Measurements from ENCODE around the gene PIK3R2. TPM values are rescaled to one million over a fixed set of nuclear protein-coding genes. Genes with fewer than 3 reads are reported as not detected.
"Not testable (repeated sequence)": the region's sequence is repeated elsewhere in the genome, so short reads cannot be mapped to it uniquely, and the experiment has no call there.

The PIK3R2 gene
- total RNA-seq, 2 experiments from 2014 or later: 7.8 to 9.2 TPM

GRCh38 chr19:18206018-18206417 lies 53.1 kb downstream of the PIK3R2 start:
- Mint-ChIP-seq H3K4me1 (ENCODE audit: low read depth) (peaks cover 28% of the 10 kb centered on the region), H3K4me3 (no peak overlapping the region), H3K27me3 (ENCODE audit: low read depth) (peaks cover 3% of the 10 kb centered on the region), H3K27ac (no peak overlapping the region), H3K36me3 (ENCODE audit: low read depth) (peaks cover 11% of the 10 kb centered on the region), H3K9me3 (ENCODE audit: insufficient read depth) (no peaks in the 10 kb centered on the region)
- CTCF ChIA-PET: interaction anchor here (1.7 to 9.2 kb wide), 4 partner anchors 13 to 74 kb away, joined by 7 to 135 read pairs (median 28); partner anchors contain the start of gene MPV17L2
- POLR2A ChIA-PET: interaction anchor here (1.0 to 1.4 kb wide), 4 partner anchors 14 to 124 kb away, joined by 3 to 7 read pairs (median 4); partner anchors contain the start of gene MPV17L2
- ATAC-seq: no peak
- no peak for DNase-seq

GRCh38 chr19:18208098-18208951 lies 55.4 kb downstream of the PIK3R2 start:
- no peaks in the 10 kb centered on the region for H3K9me3 Mint-ChIP-seq (ENCODE audit: insufficient read depth)
- H3K4me1 Mint-ChIP-seq (ENCODE audit: low read depth): peaks cover 12% of the 10 kb centered on the region
- peaks cover 3% of the 10 kb centered on the region for H3K27me3 Mint-ChIP-seq (ENCODE audit: low read depth)
- peak; percentile 60 for DNase-seq
- ChIA-PET CTCF (interaction anchor here (0.6 to 9.2 kb wide), 19 partner anchors 9 to 208 kb away, joined by 3 to 135 read pairs (median 3); partner anchors contain the start of genes JUND, MPV17L2 and PIK3R2), POLR2A (interaction anchor here (0.6 to 1.2 kb wide), 3 partner anchors 43 to 73 kb away, joined by 3 read pairs; partner anchors contain the start of gene JUND)
- peaks cover under 1% of the 10 kb centered on the region for H3K36me3 Mint-ChIP-seq (ENCODE audit: low read depth)
- H3K27ac Mint-ChIP-seq: no peak overlapping the region
- no peak for ATAC-seq
- no peak overlapping the region for H3K4me3 Mint-ChIP-seq

- H3K27me3 Mint-ChIP-seq (ENCODE audit: low read depth); H3K9me3 Mint-ChIP-seq (ENCODE audit: insufficient read depth); H3K4me3 Mint-ChIP-seq; DNase-seq; H3K4me1 Mint-ChIP-seq (ENCODE audit: low read depth); ATAC-seq; H3K27ac Mint-ChIP-seq; H3K36me3 Mint-ChIP-seq (ENCODE audit: low read depth): not testable (repeated sequence)
- CTCF ChIA-PET: interaction anchor here (1.0 to 9.2 kb wide), 7 partner anchors 14 to 204 kb away, joined by 3 to 135 read pairs (median 5); a partner anchor contains a TSS
- POLR2A ChIA-PET: interaction anchor here (1.1 to 1.5 kb wide), 2 partner anchors 23 to 43 kb away, joined by 3 to 4 read pairs; no protein-coding TSS in a partner anchor
Observed at GRCh38 chr19:18209912-18210311, 56.9 kb downstream of the PIK3R2 start.

- CTCF ChIA-PET: interaction anchor here (0.9 to 1.5 kb wide), 2 partner anchors 40 to 177 kb away, joined by 3 read pairs; no protein-coding TSS in a partner anchor
- H3K4me1 Mint-ChIP-seq (ENCODE audit: low read depth): peaks cover 5% of the 10 kb centered on the region
- H3K4me3 Mint-ChIP-seq: no peak overlapping the region
- peaks cover 3% of the 10 kb centered on the region for H3K27me3 Mint-ChIP-seq (ENCODE audit: low read depth)
- H3K36me3 Mint-ChIP-seq (ENCODE audit: low read depth): no peaks in the 10 kb centered on the region
- H3K27ac Mint-ChIP-seq: no peak overlapping the region
- no peak for ATAC-seq
- DNase-seq: no peak
- H3K9me3 Mint-ChIP-seq (ENCODE audit: insufficient read depth): no peaks in the 10 kb centered on the region
- POLR2A ChIA-PET: no interaction called here
Observed at GRCh38 chr19:18211683-18212082, 58.7 kb downstream of the PIK3R2 start.

GRCh38 chr19:18214779-18215433 lies 61.9 kb downstream of the PIK3R2 start:
- CTCF ChIA-PET: interaction anchor here (0.9 kb wide), 1 partner anchor 23 kb away, joined by 3 read pairs; no protein-coding TSS in a partner anchor
- Mint-ChIP-seq H3K27me3 (ENCODE audit: low read depth) (peaks cover 3% of the 10 kb centered on the region), H3K36me3 (ENCODE audit: low read depth) (no peaks in the 10 kb centered on the region), H3K9me3 (ENCODE audit: insufficient read depth) (no peaks in the 10 kb centered on the region), H3K4me3 (no peak overlapping the region), H3K4me1 (ENCODE audit: low read depth) (peaks cover 5% of the 10 kb centered on the region), H3K27ac (no peak overlapping the region)
- DNase-seq: no peak
- POLR2A ChIA-PET: no interaction called here
- peak; percentile 27 for ATAC-seq

- no peaks in the 10 kb centered on the region for H3K9me3 Mint-ChIP-seq (ENCODE audit: insufficient read depth)
- CTCF ChIA-PET: no interaction called here
- peaks cover 10% of the 10 kb centered on the region for H3K27me3 Mint-ChIP-seq (ENCODE audit: low read depth)
- H3K4me3 Mint-ChIP-seq: no peak overlapping the region
- POLR2A ChIA-PET: no interaction called here
- no peak for DNase-seq
- H3K36me3 Mint-ChIP-seq (ENCODE audit: low read depth): no peaks in the 10 kb centered on the region
- ATAC-seq: no peak
- no peak overlapping the region for H3K27ac Mint-ChIP-seq
- peaks cover 6% of the 10 kb centered on the region for H3K4me1 Mint-ChIP-seq (ENCODE audit: low read depth)
Observed at GRCh38 chr19:18216789-18217188, 63.8 kb downstream of the PIK3R2 start.

- DNase-seq (no peak), ATAC-seq (no peak)
- H3K36me3 Mint-ChIP-seq (ENCODE audit: low read depth): no peaks in the 10 kb centered on the region
- H3K27ac Mint-ChIP-seq: no peak overlapping the region
- no peaks in the 10 kb centered on the region for H3K9me3 Mint-ChIP-seq (ENCODE audit: insufficient read depth)
- no peak overlapping the region for H3K4me3 Mint-ChIP-seq
- H3K4me1 Mint-ChIP-seq (ENCODE audit: low read depth): peaks cover 6% of the 10 kb centered on the region
- POLR2A ChIA-PET: no interaction called here
- CTCF ChIA-PET: interaction anchor here (1.5 kb wide), 1 partner anchor 10 kb away, joined by 3 read pairs; no protein-coding TSS in a partner anchor
- peaks cover 10% of the 10 kb centered on the region for H3K27me3 Mint-ChIP-seq (ENCODE audit: low read depth)
Observed at GRCh38 chr19:18218159-18218558, 65.2 kb downstream of the PIK3R2 start.

- POLR2A ChIA-PET: no interaction called here
- DNase-seq: no peak
Observed at GRCh38 chr19:18218600-18218999, 65.6 kb downstream of the PIK3R2 start.

More at GRCh38 chr19:18218600-18218999, 65.6 kb downstream of the PIK3R2 start:
- no peak for ATAC-seq
- H3K27ac Mint-ChIP-seq: no peak overlapping the region
- peaks cover 10% of the 10 kb centered on the region for H3K27me3 Mint-ChIP-seq (ENCODE audit: low read depth)
- H3K4me3 Mint-ChIP-seq: no peak overlapping the region
- no peaks in the 10 kb centered on the region for H3K36me3 Mint-ChIP-seq (ENCODE audit: low read depth)
- CTCF ChIA-PET: interaction anchor here (0.9 to 1.7 kb wide), 4 partner anchors 10 to 170 kb away, joined by 3 to 7 read pairs (median 4); no protein-coding TSS in a partner anchor
- H3K4me1 Mint-ChIP-seq (ENCODE audit: low read depth): peaks cover 6% of the 10 kb centered on the region
- H3K9me3 Mint-ChIP-seq (ENCODE audit: insufficient read depth): no peaks in the 10 kb centered on the region

Other genes starting within 250 kb of the PIK3R2 start
- 10 to 100 TPM; 85.8 to 88.0 TPM for gene CCDC124, start 220.1 kb upstream of the PIK3R2 start, total RNA-seq
- gene KCNN1, start 186.1 kb upstream of the PIK3R2 start, total RNA-seq: not detected
- gene ARRDC2, start 145.0 kb upstream of the PIK3R2 start, total RNA-seq: 10 to 100 TPM; 33.8 to 34.2 TPM
- gene IL12RB1, start 66.2 kb upstream of the PIK3R2 start, total RNA-seq: 10 to 100 TPM; 75.2 to 78.6 TPM
- gene MAST3, start 55.4 kb upstream of the PIK3R2 start, total RNA-seq: 10 to 100 TPM; 22.9 to 25.1 TPM
- gene IFI30, start 20.6 kb downstream of the PIK3R2 start, total RNA-seq: 10 to 100 TPM; 67.4 to 72.3 TPM
- gene MPV17L2, start 40.1 kb downstream of the PIK3R2 start, total RNA-seq: 10 to 100 TPM in 1 of 2 experiments, 1 to 10 TPM in 1; 9.2 to 10.9 TPM
- 1 to 10 TPM; 5.6 to 6.2 TPM for gene RAB3A, start 50.9 kb downstream of the PIK3R2 start, total RNA-seq
- under 1 TPM in 1 of 2 experiments, not detected in 1; 0.08 TPM for gene PDE4C, start 73.3 kb downstream of the PIK3R2 start, total RNA-seq
- 1 to 10 TPM; 3.7 to 4.2 TPM for gene IQCN, start 121.3 kb downstream of the PIK3R2 start, total RNA-seq
- gene JUND, start 128.5 kb downstream of the PIK3R2 start, total RNA-seq: 100 to 1,000 TPM; 462 to 469 TPM
- gene LSM4, start 169.9 kb downstream of the PIK3R2 start, total RNA-seq: 100 to 1,000 TPM; 199 to 215 TPM
- 10 to 100 TPM; 30.1 to 34.5 TPM for gene PGPEP1, start 187.4 kb downstream of the PIK3R2 start, total RNA-seq
- not detected for gene GDF15, start 233.0 kb downstream of the PIK3R2 start, total RNA-seq
- under 1 TPM; 0.53 to 0.68 TPM for gene LRRC25, start 244.5 kb downstream of the PIK3R2 start, total RNA-seq